HG03565 (cell line): Measurements from ENCODE around the gene CLDN9.

ENCODE experiments used
- ATAC-seq: cut with Tn5 transposase; IDR thresholded peaks from one replicate; pipeline ENCODE4 v1.9.1; 2021; ENCODE audit warnings: mild to moderate bottlenecking, moderate library complexity; ENCODE audit not compliant: unreplicated experiment

The CLDN9 gene, protein sequence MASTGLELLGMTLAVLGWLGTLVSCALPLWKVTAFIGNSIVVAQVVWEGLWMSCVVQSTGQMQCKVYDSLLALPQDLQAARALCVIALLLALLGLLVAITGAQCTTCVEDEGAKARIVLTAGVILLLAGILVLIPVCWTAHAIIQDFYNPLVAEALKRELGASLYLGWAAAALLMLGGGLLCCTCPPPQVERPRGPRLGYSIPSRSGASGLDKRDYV

DNA sequence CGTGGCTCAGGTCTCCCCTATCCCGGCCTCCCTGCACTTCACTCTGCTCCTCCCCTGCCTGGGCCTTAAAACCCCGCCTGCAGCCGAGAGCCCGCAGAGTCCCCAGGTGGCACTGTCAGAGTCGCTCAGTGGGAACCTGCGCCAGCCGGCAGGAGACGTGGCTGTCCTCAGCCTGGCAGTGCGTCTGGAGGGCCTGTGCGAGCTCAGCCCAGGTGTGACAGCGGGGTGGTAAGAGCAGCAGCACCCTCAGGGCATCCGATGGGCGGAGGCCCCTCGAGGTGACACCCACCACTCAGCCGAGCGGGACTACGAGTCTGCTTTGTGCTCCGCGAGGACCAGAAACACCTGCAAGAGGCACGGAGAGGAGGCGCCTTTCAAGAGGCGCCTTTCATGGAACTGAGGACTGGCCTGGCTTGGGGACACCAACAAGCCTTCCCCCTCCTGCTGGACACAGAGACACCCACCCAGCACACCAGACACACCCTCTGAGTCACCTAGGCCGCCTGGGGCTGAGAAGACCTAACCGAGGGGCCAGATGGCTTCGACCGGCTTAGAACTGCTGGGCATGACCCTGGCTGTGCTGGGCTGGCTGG is at the start of gene CLDN9:
Gene CLDN9, plus strand, starts transcription at position 96 of the 593 bp plus-strand sequence. Its CDS starts 440 bp downstream, at position 536.
- ATAC-seq = no peak

DNA sequence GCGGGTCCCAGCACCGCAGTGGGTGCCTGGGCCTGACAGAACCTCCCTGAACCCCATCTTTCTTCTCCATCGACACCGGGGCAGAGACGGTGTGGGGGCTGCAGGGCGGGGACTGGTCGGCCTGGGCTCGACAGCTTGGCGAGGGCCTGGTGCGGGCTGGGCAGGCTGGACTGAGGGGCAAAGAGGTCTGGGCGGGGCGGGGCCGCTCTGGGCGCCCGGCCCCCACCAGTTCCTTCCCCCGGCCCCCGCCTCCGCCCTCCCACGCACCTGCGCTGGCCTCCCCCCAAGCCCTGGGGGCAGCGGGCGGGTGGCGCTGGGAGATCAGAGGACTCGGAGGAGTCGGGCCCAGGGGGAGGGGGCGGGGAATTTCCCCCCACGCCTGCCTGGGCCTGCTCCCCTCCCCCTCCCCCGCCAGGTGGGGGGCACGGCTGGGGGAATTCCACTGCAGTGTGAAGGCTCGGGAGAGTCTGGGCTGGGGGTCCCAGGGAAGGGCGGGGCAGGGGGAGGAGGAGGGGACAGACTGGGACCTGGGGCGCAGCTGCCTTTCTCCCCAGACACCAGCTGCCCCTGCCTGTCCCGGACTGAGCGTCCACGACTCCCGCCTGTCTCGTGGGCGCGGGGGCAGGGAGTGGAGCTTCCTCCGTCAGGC is 49.5 kb upstream of the CLDN9 start:
- no peak for ATAC-seq

DNA sequence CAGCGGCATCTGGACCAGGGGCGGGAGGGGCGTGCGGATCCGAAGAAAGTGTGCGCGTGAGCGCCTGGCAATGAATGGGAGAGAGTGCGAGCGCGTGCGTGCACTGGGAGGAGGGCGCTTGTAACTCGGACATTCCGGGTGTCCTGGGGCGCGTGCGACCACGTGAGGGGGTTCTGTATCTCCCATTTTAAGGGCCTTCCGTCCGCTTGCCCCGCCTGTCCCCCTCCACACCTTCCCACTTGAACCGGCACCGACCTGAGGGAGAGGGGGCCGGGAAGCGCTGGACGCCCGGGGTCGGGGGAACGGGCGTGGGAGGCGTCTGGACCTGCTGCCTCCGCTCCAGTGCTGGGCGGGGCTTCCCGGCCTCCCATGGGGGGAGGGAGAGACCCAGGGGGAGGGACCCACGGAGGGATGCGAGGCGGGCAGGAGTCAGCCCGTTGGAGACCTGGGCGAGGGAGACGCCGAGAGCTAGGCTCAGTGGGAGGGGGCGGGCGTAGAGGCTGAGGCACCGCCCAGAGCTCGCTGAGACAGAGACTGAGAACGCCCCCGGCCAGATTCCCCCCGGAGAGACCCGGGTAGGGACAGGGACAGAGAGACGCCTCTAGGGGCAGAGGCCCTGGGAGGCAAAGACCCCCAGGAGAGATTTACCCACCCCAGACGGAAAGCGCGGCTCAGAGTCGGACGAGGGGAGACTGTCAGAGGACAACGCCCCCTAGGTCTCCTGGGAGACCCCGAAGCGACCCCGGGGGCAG is 48.8 kb upstream of the CLDN9 start, which contains the start of gene KREMEN2:
Gene KREMEN2, plus strand, starts transcription at position 553 of the 752 bp plus-strand sequence. CDS start 246 bp downstream, outside the sequence.
- no peak for ATAC-seq

DNA sequence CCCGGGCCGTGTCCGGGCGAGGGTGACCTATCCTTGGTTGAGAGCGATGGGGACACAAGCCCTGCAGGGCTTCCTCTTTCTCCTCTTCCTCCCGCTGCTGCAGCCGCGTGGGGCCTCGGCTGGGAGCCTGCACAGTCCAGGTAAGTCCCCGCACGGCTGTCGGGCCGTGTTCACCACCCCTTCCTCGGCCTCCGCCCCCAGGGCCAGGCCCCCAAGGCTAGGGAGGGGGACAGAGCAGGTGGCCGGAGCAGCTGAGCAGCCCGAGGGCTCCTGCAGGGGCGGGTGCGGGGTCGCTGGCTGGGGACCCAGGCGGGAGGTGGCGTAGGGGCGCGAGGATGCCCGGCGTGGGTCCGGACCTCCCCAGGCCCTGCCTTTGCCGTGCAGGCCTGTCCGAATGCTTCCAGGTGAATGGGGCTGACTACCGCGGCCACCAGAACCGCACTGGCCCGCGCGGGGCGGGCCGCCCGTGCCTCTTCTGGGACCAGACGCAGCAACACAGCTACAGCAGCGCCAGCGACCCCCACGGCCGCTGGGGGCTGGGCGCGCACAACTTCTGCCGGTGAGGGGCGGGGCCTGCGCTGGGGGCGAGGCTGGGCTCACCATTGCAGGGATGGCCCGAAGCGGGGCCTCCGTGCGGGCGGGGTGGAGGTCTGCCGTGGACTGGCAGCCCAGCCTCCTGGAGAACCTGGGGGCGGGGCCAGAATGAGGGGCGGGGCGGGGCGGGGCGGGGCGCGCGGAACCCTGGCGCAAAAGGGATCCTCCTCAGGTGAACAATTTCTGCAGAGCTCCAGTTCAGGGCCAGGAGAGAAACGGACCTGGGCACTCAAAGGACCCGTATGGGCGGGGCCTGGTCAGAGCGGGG is 48.0 kb upstream of the CLDN9 start:
- ATAC-seq = no peak

DNA sequence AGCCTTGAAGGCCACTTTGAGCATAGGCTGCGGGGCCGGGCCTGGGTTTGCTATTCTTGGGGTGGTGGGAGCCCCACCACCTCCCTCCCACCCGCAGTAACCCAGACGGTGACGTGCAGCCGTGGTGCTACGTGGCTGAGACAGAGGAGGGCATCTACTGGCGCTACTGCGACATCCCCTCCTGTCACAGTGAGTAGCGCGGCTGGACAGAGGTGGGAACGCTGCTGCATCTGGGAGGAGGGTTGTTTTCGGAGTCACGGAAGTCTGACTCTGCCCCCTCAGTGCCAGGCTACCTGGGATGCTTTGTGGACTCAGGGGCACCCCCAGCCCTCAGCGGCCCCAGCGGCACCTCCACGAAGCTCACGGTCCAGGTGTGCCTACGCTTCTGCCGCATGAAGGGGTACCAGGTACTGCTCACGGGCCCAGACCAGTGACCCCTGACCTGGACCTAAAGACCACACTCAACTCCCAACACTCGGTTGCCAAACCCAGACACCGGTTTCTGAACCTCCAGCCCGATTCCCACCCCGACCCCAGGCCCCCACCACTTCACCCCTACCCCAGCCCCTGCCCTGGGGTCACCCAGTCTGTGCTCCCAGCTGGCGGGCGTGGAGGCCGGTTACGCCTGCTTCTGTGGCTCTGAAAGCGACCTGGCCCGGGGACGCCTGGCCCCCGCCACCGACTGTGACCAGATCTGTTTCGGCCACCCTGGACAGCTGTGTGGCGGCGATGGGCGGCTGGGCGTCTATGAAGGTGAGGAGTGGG is 46.5 kb upstream of the CLDN9 start:
- no peak for ATAC-seq

DNA sequence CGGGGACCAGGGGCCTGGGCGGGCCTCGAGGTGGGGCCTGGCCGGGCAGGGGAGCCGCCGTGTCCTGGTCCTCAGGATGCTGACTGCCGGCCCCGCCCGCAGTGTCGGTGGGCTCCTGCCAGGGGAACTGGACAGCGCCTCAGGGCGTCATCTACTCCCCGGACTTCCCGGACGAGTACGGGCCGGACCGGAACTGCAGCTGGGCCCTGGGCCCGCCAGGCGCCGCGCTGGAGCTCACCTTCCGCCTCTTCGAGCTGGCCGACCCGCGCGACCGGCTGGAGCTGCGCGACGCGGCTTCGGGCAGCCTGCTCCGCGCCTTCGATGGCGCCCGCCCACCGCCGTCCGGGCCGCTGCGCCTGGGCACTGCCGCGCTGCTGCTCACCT is 45.9 kb upstream of the CLDN9 start:
- no peak for ATAC-seq

DNA sequence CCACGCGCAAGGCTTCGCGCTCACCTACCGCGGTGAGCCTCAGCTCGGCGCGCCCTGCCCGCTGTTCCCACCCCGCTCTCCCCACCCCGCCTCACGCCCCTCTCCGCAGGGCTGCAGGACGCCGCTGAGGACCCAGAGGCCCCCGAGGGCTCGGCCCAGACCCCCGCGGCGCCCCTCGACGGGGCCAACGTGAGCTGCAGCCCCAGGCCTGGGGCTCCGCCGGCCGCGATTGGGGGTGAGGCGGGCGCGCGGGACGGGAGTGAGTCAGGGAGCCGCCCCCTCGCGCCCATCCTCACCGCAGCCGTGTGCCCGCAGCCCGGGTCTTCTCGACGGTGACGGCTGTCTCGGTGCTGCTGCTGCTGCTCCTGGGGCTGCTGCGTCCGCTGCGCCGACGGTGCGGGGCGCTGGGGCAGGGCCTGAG is 45.5 kb upstream of the CLDN9 start:
- no peak for ATAC-seq

DNA sequence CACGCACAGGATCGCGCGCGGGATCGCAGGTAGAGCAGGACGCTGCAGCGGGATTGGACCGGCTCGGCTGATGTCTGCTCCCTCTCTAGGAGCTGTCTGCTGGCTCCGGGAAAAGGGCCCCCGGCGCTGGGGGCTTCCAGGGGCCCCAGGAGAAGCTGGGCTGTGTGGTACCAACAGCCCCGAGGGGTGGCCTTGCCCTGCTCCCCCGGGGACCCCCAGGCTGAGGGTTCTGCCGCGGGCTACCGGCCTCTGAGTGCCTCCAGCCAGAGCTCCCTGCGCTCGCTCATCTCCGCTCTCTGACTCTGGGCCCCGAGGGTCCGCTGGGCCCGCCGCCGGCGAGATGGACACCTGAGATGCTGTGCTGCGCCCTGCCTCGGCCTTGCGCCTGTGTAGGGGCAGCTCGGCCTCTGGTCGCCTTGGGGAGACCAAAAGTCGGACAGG is 45.0 kb upstream of the CLDN9 start:
- ATAC-seq = no peak

DNA sequence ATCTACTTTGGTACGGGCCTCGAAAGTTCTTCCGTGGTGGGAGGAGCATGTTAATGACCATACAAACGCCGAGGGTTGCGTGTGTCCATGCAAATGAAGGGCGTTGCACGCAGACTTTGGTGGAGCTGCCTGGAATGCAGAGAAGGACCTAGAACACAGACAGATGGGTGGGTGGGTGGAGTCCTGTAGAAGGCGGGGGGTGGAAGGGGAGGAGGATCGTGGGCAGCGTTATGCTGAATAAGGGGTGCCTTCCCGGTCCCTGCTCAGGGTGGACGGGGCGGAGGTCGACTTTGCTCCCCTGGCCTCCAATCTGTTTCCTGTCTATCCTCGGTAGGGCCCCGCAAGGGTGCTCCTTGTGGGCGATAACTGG is 44.4 kb upstream of the CLDN9 start:
- no peak for ATAC-seq

DNA sequence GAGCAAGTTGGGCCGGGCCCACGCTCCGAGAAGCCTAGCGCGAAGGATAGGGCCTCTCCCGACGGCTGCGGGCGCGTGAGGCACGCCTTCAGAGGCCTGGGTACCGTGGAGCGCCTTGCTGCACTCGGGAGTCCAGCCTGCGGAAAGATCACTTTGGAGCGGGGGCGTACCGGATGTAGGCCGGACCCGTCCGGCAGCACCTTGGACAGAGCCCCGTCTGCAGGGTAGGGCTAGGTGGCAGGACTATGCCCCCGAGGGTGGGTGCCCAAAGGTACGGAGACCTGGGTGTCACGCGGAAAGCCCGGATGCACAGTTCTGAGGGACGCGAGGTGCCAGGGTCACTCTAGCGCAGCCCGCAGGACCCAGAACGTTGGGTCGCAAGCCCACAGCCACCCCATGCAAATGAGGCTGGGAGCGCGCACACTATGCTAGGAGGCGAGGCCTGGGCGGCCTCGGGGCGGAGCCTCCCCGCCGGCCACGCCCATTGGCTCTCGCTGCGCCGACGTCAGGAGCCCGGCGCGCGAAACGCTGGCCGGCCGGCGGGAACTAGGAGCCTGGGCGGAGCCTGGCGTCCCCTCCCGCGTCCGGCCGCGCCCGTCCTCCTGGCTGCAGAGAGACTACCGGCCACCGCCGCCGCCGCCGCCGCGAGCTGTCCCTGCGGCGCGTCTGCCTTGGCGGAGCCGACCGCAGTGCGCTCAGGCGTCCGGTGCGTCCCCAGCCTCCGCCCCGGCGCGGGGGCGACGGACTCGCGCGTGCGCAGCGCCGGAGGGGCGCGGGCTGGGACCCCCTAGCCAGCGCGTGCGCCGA is 43.8 kb upstream of the CLDN9 start, which contains the start of gene PAQR4:
Gene PAQR4, plus strand, starts transcription at position 611 of the 807 bp plus-strand sequence. CDS start 327 bp downstream, outside the sequence.
- ATAC-seq = peak; percentile 56

DNA sequence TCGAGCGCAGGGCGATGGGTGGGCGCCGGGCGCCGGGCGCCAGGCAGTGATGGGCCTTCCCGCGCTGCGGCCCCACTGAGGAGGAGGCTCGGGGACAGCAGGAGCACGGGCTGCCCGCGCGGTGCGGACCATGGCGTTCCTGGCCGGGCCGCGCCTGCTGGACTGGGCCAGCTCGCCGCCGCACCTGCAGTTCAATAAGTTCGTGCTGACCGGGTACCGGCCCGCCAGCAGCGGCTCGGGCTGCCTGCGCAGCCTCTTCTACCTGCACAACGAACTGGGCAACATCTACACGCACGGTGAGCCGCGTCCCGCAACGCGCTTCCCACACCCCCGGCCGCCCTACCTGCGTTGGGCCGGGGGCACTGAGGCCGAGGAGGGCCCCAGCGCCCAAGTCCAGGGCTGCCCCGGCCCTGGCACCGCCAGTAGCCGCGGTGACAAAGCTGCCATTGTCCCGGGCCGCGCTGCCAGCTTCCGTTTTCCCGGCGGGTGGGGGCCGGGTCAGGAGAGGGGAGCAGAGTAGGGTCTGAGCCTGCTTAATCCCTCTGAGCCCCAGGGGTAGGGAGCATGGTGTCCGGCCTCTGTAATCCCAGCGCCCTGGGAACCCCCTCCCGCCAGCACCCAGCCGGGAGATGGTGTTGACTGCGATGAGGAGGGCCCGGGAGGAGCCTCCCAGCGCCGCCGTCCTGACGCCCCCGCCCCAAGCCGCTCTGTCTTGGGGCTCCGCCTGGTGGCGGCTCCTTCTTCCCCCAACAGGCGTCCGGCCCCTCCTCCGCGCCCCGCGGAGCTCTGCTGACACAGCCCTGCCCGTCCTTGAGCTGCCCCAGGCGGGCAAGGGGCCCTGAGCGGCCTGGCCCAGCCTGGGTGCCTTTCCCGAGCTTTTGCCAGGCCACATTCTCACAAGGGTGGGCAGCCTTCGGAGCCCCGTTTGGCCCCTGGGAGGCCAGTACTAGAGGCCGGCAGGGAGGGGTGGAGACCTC is 42.9 kb upstream of the CLDN9 start:
- ATAC-seq = no peak

DNA sequence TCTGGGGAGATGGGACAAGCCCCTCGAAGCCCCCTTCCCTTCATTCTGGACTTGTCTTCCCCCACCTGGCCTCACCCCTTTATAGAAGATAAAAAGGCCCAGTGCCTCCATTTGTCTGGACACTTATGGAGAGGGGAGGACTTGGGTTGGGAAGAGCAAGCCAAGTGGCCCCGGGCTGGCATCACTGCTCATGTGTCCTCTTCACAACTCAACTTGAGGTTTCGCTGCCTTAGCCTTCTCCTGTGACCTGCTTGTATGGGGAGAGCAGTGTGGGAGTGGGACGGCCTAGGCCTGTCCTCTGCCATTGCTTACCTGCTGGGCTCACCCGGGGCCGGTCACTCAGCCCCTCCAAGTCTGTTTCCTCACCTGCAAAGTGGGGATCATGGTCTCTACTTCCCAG is 42.2 kb upstream of the CLDN9 start:
- no peak for ATAC-seq

DNA sequence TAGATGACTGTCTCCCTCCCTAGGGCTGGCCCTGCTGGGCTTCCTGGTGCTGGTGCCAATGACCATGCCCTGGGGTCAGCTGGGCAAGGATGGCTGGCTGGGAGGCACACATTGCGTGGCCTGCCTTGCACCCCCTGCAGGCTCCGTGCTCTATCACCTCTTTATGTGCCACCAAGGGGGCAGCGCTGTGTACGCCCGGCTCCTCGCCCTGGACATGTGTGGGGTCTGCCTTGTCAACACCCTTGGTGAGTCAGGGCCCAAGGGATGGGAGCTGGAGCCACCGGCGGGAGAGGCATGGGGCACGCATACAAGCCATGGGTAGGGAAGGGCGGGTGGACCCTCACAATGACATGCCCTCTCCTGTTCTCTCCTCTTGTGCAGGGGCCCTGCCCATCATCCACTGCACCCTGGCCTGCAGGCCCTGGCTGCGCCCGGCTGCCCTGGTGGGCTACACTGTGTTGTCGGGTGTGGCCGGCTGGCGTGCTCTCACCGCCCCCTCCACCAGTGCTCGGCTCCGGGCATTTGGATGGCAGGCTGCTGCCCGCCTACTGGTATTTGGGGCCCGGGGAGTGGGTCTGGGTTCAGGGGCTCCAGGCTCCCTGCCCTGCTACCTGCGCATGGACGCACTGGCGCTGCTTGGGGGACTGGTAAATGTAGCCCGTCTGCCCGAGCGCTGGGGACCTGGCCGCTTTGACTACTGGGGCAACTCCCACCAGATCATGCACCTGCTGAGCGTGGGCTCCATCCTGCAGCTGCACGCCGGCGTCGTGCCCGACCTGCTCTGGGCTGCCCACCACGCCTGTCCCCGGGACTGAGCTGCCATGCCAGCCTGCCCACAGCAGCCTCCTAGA is 41.4 kb upstream of the CLDN9 start:
- no peak for ATAC-seq

DNA sequence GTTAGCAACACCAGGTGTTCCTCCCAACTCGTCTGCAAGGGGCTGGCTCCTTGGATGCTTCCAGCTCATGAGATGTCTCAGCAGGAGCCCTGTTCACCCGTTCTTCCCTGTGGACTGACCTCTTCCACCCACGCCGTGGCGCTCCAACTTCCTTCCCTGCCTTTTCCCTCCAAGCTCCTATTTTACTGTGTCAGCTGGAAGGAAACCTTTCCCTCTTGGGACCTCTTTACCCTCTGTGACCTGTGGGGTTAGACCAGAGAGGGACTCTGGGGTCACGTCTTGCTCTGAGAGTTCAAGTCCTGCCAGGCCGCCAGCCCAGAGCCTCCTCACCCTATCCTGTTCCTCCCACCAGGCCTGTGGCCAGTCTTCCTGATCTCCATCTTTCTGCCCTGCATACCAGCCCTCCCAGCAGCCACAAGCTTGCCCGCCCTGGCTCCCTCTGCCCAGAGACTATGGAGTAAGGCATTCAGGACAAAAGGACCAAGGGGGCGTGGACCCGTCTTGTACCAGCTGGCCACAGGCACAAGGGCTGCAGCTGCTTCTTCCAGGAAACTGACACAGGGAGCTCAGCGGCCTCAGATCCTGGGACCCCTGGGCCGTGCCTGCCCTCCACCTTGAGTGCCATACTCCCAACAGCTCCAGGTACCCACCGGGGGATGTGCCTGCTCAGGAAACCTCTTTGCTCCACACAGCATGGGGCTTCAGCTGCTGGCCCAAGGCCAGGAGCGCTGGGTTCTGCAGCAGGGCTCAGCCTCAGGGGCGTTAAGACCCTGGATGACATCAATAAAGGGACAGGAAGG is 40.5 kb upstream of the CLDN9 start:
- no peak for ATAC-seq

DNA sequence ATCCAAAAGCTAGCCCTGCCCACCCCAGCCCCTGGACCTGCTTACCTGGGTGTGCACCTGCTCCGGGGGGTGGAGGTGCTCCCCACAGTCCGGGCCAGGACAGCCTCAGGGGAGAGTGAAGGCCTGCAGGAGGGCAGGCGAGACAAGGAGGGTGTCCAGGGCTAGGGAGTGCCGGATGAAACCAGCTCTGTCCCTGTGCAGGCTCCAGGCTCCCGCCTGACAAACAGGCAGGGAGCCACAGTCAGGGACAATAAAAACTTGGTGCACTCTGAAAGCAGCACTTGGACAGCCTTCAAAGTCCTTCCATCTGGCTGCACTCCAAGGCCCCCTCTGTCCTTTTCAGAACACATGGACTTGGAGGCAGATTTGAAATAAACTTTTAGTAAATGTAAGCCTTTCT is 39.6 kb upstream of the CLDN9 start:
- no peak for ATAC-seq
